GM18951 (cell line): ENCODE data around the gene LDHD.

ENCODE experiments used
- POLR2A ChIP-seq: IDR thresholded peaks from 4 replicates; pipeline ENCODE4 v1.6.1; 2011; ENCODE audit warnings: mild to moderate bottlenecking; ENCODE audit not compliant: insufficient read length, insufficient read depth; ENCODE audit errors: extremely low read depth
- in situ Hi-C: fragments of 300-500 bp; cut with MboI; formaldehyde crosslinking; loops from one replicate; pipeline ENCODE4 v1.12.0; 2022; ENCODE audit warnings: low sequenced_read_pairs, mixed read lengths, inconsistent platforms; ENCODE audit not compliant: unreplicated experiment

Gene LDHD

GRCh38 chr16:75074920-75075687 lies 41.5 kb downstream of the LDHD start:
- no peak for TF ChIP-seq POLR2A
- in situ Hi-C loops = no loop called here

- no peak for TF ChIP-seq POLR2A
- in situ Hi-C loops = no loop called here
Observed at GRCh38 chr16:75074304-75074793, 42.2 kb downstream of the LDHD start.

GRCh38 chr16:75073545-75074303 lies 42.9 kb downstream of the LDHD start:
- in situ Hi-C loops = no loop called here
- no peak for TF ChIP-seq POLR2A

- TF ChIP-seq POLR2A = no peak
- in situ Hi-C loops = no loop called here
Observed at GRCh38 chr16:75072239-75072947, 44.2 kb downstream of the LDHD start.

- in situ Hi-C loops = no loop called here
- TF ChIP-seq POLR2A = no peak
Observed at GRCh38 chr16:75071621-75072020, 45.0 kb downstream of the LDHD start.

- TF ChIP-seq POLR2A = no peak
- in situ Hi-C loops = no loop called here
Observed at GRCh38 chr16:75070012-75070841, 46.4 kb downstream of the LDHD start.

GRCh38 chr16:75068085-75069031 lies 48.2 kb downstream of the LDHD start:
- in situ Hi-C loops = no loop called here
- TF ChIP-seq POLR2A = no peak

GRCh38 chr16:75066861-75067447 lies 49.6 kb downstream of the LDHD start:
- in situ Hi-C loops = no loop called here
- no peak for TF ChIP-seq POLR2A

GRCh38 chr16:75065521-75066149 lies 50.9 kb downstream of the LDHD start:
- in situ Hi-C loops = no loop called here
- TF ChIP-seq POLR2A = no peak

- in situ Hi-C loops = no loop called here
- no peak for TF ChIP-seq POLR2A
Observed at GRCh38 chr16:75065149-75065505, 51.5 kb downstream of the LDHD start.
